H1 (cell line): ENCODE results near the gene DENND1A. TPM values are rescaled to one million over a fixed set of nuclear protein-coding genes. Genes with fewer than 3 reads are reported as not detected.

Experiments used
- CTCF ChIA-PET: fragments of 300-600 bp; sonication (Branson Sonifier 250); formaldehyde crosslinking; loops from one replicate; lab custom pipeline; 2021; ENCODE audit not compliant: partially characterized antibody; lab: Charles Lee
- POLR2A ChIA-PET: fragments of 300-600 bp; sonication (Branson Sonifier 250); formaldehyde crosslinking; loops from one replicate; lab custom pipeline; 2021; ENCODE audit warnings: inconsistent platforms; ENCODE audit not compliant: partially characterized antibody; lab: Charles Lee
- DNase-seq, 2 experiments: peaks; one replicate each; pipeline versions ENCODE4 v3.0.0 to v3.0.0-alpha.2; 2010 to 2022; ENCODE audit warnings: low spot score in 2 of 2, low read depth in 1 of 2, mixed read lengths in 1 of 2
- FAIRE-seq: peaks from 2 replicates; lab custom pipeline; 2011; peaks lifted over from hg19 to GRCh38; lab: Jason Lieb, UNC
- H2AFZ ChIP-seq: 2 replicates; pipeline ENCODE4 v1.8.1; 2012; ENCODE audit warnings: low read length, inconsistent platforms
- H2AK5ac ChIP-seq: 2 replicates; pipeline ENCODE4 v1.6.1; 2013; ENCODE audit warnings: low read depth, low read length
- H2BK120ac ChIP-seq: replicated peaks from 2 replicates; pipeline ENCODE3; 2013; ENCODE audit warnings: low read depth, low read length, inconsistent platforms
- H2BK12ac ChIP-seq: 2 replicates; pipeline ENCODE4 v1.6.1; 2013; ENCODE audit warnings: low read depth, low read length
- H2BK15ac ChIP-seq: 2 replicates; pipeline ENCODE4 v1.6.1; 2013; ENCODE audit warnings: low read length
- H2BK20ac ChIP-seq: 2 replicates; pipeline ENCODE4 v1.6.1; 2013; ENCODE audit warnings: low read length
- H2BK5ac ChIP-seq: 2 replicates; pipeline ENCODE4 v1.6.1; 2013; ENCODE audit warnings: low read depth, low read length
- H3K14ac ChIP-seq: 2 replicates; pipeline ENCODE4 v1.6.1; 2013; ENCODE audit warnings: inconsistent platforms; ENCODE audit not compliant: insufficient read length
- H3K18ac ChIP-seq: 2 replicates; pipeline ENCODE4 v1.6.1; 2013; ENCODE audit warnings: low read length; ENCODE audit errors: extremely low read depth
- H3K23ac ChIP-seq: 2 replicates; pipeline ENCODE4 v1.6.1; 2013; ENCODE audit warnings: inconsistent platforms; ENCODE audit not compliant: insufficient read length
- H3K23me2 ChIP-seq: 2 replicates; pipeline ENCODE4 v1.6.1; 2013; ENCODE audit warnings: low read depth, low read length
- H3K27ac ChIP-seq: 2 replicates; pipeline ENCODE4 v1.6.1; 2011; ENCODE audit warnings: low read depth, low read length, inconsistent platforms
- H3K27me3 ChIP-seq, 4 experiments: replicated peaks in 1 of 4; 1 replicate in 1 of 4; 2 replicates in 3 of 4; pipeline versions ENCODE4 v1.6.1 to v1.8.1; 2011 to 2013; ENCODE audit warnings: low read length in 3 of 4, mild to moderate bottlenecking in 3 of 4, inconsistent platforms in 2 of 4, mixed read lengths in 2 of 4, moderate library complexity in 1 of 4; ENCODE audit not compliant: control insufficient read depth in 3 of 4, insufficient read depth in 3 of 4; ENCODE audit errors: extremely low read depth in 1 of 4
- H3K36me3 ChIP-seq, 4 experiments: 2 replicates each; pipeline versions ENCODE4 v1.6.1 to v1.8.1; 2011 to 2013; ENCODE audit warnings: mild to moderate bottlenecking in 4 of 4, low read length in 3 of 4, moderate library complexity in 2 of 4, control low read depth in 1 of 4, inconsistent platforms in 1 of 4; ENCODE audit not compliant: insufficient read depth in 4 of 4, control insufficient read depth in 2 of 4
- H3K4ac ChIP-seq: replicated peaks from 2 replicates; pipeline ENCODE3; 2013; ENCODE audit warnings: low read length, low read depth, mixed read lengths, inconsistent platforms; ENCODE audit not compliant: insufficient read length
- H3K4me1 ChIP-seq, 4 experiments: replicated peaks in 1 of 4; 1 replicate in 1 of 4; 2 replicates in 3 of 4; pipeline versions ENCODE4 v1.6.1 to v1.8.1; 2011 to 2013; ENCODE audit warnings: low read length in 3 of 4, inconsistent platforms in 2 of 4, mixed read lengths in 1 of 4; ENCODE audit not compliant: insufficient read depth in 4 of 4, control insufficient read depth in 3 of 4
- H3K4me2 ChIP-seq, 2 experiments: 2 replicates each; pipeline versions ENCODE4 v1.6.1 to v1.8.1; 2011 to 2013; ENCODE audit warnings: low read depth in 2 of 2, low read length in 2 of 2, control low read depth in 1 of 2, inconsistent platforms in 1 of 2, mild to moderate bottlenecking in 1 of 2; ENCODE audit not compliant: insufficient read depth in 1 of 2
- H3K4me3 ChIP-seq, 4 experiments: fragments of 200-600, 300-600 bp in 1 of 4; sonication (generic), shearing (Covaris generic), sonication (Bioruptor Twin) in 1 of 4; 2 replicates each; pipeline versions ENCODE4 v1.5.1 to v1.8.1; 2011 to 2016; ENCODE audit warnings: low read length in 4 of 4, low read depth in 3 of 4, control low read depth in 2 of 4, inconsistent platforms in 2 of 4, mild to moderate bottlenecking in 2 of 4, mixed read lengths in 1 of 4, moderate library complexity in 1 of 4; ENCODE audit not compliant: insufficient read depth in 2 of 4; ENCODE audit errors: extremely low read depth in 1 of 4
- H3K56ac ChIP-seq: replicated peaks from 2 replicates; pipeline ENCODE3; 2013; ENCODE audit warnings: low read depth, mild to moderate bottlenecking, mixed read lengths, low read length, inconsistent platforms; ENCODE audit not compliant: insufficient read length
- H3K79me1 ChIP-seq: 2 replicates; pipeline ENCODE4 v1.6.1; 2013; ENCODE audit warnings: low read depth, low read length, control low read depth
- H3K79me2 ChIP-seq, 2 experiments: 2 replicates each; pipeline versions ENCODE4 v1.6.1 to v1.8.1; 2012 to 2013; ENCODE audit warnings: low read length in 2 of 2, mild to moderate bottlenecking in 2 of 2, inconsistent platforms in 1 of 2; ENCODE audit not compliant: insufficient read depth in 2 of 2, control insufficient read depth in 1 of 2
- H3K9ac ChIP-seq, 4 experiments: replicated peaks in 1 of 4; 1 replicate in 1 of 4; 2 replicates in 3 of 4; pipeline versions ENCODE4 v1.6.1 to v1.8.1; 2011 to 2013; ENCODE audit warnings: low read depth in 3 of 4, low read length in 3 of 4, control low read depth in 2 of 4, mild to moderate bottlenecking in 2 of 4, moderate library complexity in 2 of 4, inconsistent platforms in 1 of 4; ENCODE audit errors: extremely low read depth in 1 of 4
- H3K9me3 ChIP-seq, 2 experiments: 2 replicates each; pipeline versions ENCODE4 v1.6.1 to v1.8.1; 2012 to 2013; ENCODE audit warnings: mild to moderate bottlenecking in 2 of 2, moderate library complexity in 2 of 2, control low read depth in 1 of 2, inconsistent platforms in 1 of 2, low read depth in 1 of 2, low read length in 1 of 2, mixed read lengths in 1 of 2; ENCODE audit not compliant: insufficient read depth in 2 of 2
- H4K20me1 ChIP-seq, 2 experiments: replicated peaks in 1 of 2; 2 replicates each; pipeline versions ENCODE3 to v1.8.1; 2011 to 2013; ENCODE audit warnings: inconsistent platforms in 2 of 2, low read length in 2 of 2, mild to moderate bottlenecking in 1 of 2; ENCODE audit not compliant: insufficient read depth in 2 of 2, control insufficient read depth in 1 of 2
- H4K5ac ChIP-seq: 2 replicates; pipeline ENCODE4 v1.6.1; 2013; ENCODE audit warnings: low read length, low read depth, mixed read lengths, inconsistent platforms; ENCODE audit not compliant: insufficient read length
- H4K8ac ChIP-seq: 2 replicates; pipeline ENCODE4 v1.8.0; 2013; ENCODE audit warnings: mild to moderate bottlenecking, moderate library complexity, low read length, inconsistent platforms; ENCODE audit not compliant: insufficient read depth; ENCODE audit errors: extremely low read depth
- H4K91ac ChIP-seq: replicated peaks from 2 replicates; pipeline ENCODE3; 2013; ENCODE audit warnings: low read length, mixed read lengths, inconsistent platforms; ENCODE audit not compliant: insufficient read length
- BACH1 ChIP-seq: IDR thresholded peaks from 2 replicates; pipeline ENCODE4 v1.6.1; 2012; ENCODE audit warnings: low read length, improper control_type of control experiment
- WGBS, 2 experiments: shearing (Covaris generic) in 1 of 2; methylation state at CpG; one replicate each; pipeline versions ENCODE4 v1.1.6 to v1.1.7; 2013 to 2015; ENCODE audit warnings: low lambda C conversion rate in 2 of 2, mixed read lengths in 2 of 2, inconsistent platforms in 1 of 2, low coverage in 1 of 2, missing lambda C conversion rate in 1 of 2; ENCODE audit not compliant: insufficient replicate concordance in 2 of 2, insufficient coverage in 1 of 2, insufficient read length in 1 of 2; ENCODE audit errors: extremely low coverage in 1 of 2, missing lambda C conversion rate in 1 of 2; 5-methylcytosine and 5-hydroxymethylcytosine counted together
- polyA plus RNA-seq, 7 experiments: library from polyadenylated mRNA; depleted of rRNA in 3 of 7; stranded (reverse) in 5 of 7; unstranded in 2 of 7; fragments of >200 nt in 5 of 7; fragments of 200-250 nt in 2 of 7; gene quantifications; 1 replicate in 5 of 7; 2 replicates in 1 of 7; 4 replicates in 1 of 7; pipeline versions ENCODE4 v1.2.1 to v1.2.3, GENCODE V29; 2011 to 2013; ENCODE audit warnings: missing spikeins in 2 of 7, mixed read lengths in 2 of 7
- total RNA-seq: library from RNA; stranded (reverse); fragmentation: NEBNext Ultra II Directional; extraction: Animal tissue kit (Norgen Biotek cat#: 25700); gene quantifications from 2 replicates; pipeline ENCODE4 v1.2.1, GENCODE V29; 2021

DENND1A gene
- total and polyA plus RNA-seq, 2 of the 8 experiments (the other 6 are each of a cell fraction or from before 2014, with no cell fraction given), result 24.1 to 26.4 TPM

- H2BK12ac ChIP-seq, result no peak overlapping the region
- no peak overlapping the region for H3K27ac ChIP-seq
- H3K79me2 ChIP-seq, result no peaks in the 10 kb centered on the region
- no peak overlapping the region for H2BK20ac ChIP-seq
- 86% methylated on average over 3 of the region's 3 CpGs; no CpG with 5 or more reads in 1 of the 2 experiments for WGBS, 2 experiments
- H3K23me2 ChIP-seq, result no peaks in the 10 kb centered on the region; the same call in 1 of the 2 replicates
- H3K9ac ChIP-seq, result no peak overlapping the region; a peak in 1 of 7 replicates
- no peak overlapping the region for H3K56ac ChIP-seq
- no peaks in the 10 kb centered on the region for H3K27me3 ChIP-seq
- H2BK120ac ChIP-seq, result no peak overlapping the region
- no peaks in the 10 kb centered on the region for H3K4me1 ChIP-seq
- H3K79me1 ChIP-seq, result no peaks in the 10 kb centered on the region
- no peak overlapping the region for H3K18ac ChIP-seq
- no peak overlapping the region for H2BK5ac ChIP-seq
- POLR2A ChIA-PET, result no interaction called here
- no peak overlapping the region for H3K23ac ChIP-seq
- no peak overlapping the region for H3K4ac ChIP-seq
- H4K91ac ChIP-seq, result no peak overlapping the region
- no peak for TF ChIP-seq BACH1
- TF ChIP-seq, all 59 proteins: peak for 0
- Histone ChIP-seq H3K4me2 (no peak overlapping the region), H2AK5ac (no peak overlapping the region), H3K14ac (no peak overlapping the region), H3K4me3 (no peak overlapping the region), H2AFZ (no peak overlapping the region), H3K9me3 (peaks cover 5 to 13% of the 10 kb centered on the region in 2 experiments; a peak in 2 of 4 replicates), H4K20me1 (no peaks in the 10 kb centered on the region), H2BK15ac (no peak overlapping the region), H4K5ac (no peak overlapping the region), H3K36me3 (peaks cover 0 to 12% (median 0%) of the 10 kb centered on the region in 4 experiments; a peak in 1 of 8 replicates), H4K8ac (no peak overlapping the region)
- CTCF ChIA-PET, result interaction anchor here (1.1 kb wide), 1 partner anchor 26 kb away, joined by 3 read pairs; no protein-coding TSS in a partner anchor
- DNase-seq (no peak), FAIRE-seq (no peak)
Measured at GRCh38 chr9:123669346-123669745, 260.6 kb downstream of the DENND1A start.
